DND-41 (cell line): ENCODE results near the gene LARP4B.

Source experiments
- CTCF ChIP-seq: IDR thresholded peaks from 2 replicates; pipeline ENCODE4 v1.5.1; 2012; ENCODE audit warnings: borderline replicate concordance, low read length, moderate library complexity, mild to moderate bottlenecking; ENCODE audit not compliant: poor library complexity, severe bottlenecking; ENCODE audit errors: extremely low read depth
- EZH2 ChIP-seq: IDR thresholded peaks from 3 replicates; pipeline ENCODE4 v1.6.1; 2012; ENCODE audit warnings: borderline replicate concordance, low read depth, mild to moderate bottlenecking, moderate library complexity, low read length, inconsistent platforms; ENCODE audit not compliant: severe bottlenecking

DNA sequence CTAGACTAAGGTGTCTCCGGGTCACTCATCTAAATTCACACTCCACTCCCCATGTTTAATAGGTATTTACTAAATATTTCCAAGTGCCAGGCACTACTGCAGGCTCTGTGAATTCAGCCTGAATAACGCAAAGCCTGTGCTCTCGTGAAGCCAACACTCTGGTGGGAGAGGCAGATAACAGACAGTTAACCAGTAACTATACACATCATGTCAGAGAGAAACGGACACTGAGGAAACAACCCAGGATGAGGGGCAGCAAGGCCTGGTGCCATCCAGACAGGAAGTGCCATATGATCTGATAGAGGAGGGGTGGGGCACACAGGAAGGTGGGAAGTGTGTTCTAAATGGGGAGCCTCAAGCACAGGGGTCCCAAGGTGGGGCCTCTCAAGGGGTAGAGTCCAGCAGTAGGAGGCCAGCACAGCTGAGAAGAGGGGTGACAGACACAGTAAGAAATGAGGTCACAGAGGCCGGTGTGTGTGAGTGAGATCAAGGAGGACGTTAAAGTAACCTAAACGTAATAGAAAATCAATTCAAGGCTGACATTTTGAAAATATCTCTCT, 85.3 kb downstream of the LARP4B start:
- no peak for TF ChIP-seq CTCF
- no peak for TF ChIP-seq EZH2
